ENCODE results near the gene GDF7.
A peak's percentile ranks its signal among the peaks of the same experiment; 100 is the strongest.

The GDF7 gene

GRCh38 chr2:20629181-20629580, 37.8 kb upstream of the GDF7 start:
- DNase-seq (ENCODE audit: low spot score): no peak

DNA sequence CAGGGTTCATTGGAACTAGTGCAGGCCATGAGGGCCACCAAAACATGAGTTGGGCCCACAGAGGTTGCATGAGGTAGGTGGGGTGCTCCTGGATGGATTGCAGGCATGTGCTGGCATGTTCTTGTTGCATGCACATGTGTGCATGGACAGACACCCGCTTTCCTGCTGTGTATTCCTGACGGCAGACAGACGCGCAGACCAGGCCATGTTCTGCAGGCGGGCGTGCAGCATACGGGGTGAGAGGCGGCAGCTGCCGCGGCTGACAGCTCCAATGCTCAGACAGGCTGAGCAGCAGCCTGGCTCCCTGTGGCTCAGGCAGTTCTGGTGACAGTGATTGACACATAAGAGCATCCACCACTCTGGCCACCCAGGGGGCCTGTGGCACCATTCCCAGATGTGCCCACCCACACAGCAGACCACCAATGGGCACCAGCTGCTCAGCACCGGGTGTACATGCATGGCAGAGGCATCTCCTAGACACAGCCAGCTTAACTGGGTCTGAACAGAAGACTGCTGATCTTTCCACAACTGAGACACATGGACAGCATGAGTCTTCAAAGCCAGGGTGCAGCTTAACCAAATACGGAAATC, 37.3 kb upstream of the GDF7 start:
- DNase-seq (ENCODE audit: low spot score): no peak

DNA sequence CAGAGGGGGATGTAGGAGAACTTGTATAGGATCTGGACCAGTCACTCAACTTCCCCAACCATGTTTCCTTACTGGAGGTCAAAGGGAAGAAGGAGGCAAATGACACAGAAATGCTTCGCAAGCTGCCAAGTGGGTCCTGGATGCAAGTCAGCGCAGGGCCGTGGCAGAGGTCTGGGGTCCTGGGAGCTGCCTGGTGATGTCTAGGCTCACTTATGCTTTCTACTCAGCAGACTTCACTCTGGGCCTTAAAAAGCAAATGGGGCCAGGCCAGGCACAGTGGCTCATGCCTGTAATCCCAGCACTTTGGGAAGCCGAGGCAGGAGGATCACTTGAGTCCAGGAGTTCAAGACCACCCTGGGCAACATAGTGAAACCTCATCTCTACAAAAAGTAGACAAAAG, 36.0 kb upstream of the GDF7 start:
- no peak for DNase-seq (ENCODE audit: low spot score)

DNA sequence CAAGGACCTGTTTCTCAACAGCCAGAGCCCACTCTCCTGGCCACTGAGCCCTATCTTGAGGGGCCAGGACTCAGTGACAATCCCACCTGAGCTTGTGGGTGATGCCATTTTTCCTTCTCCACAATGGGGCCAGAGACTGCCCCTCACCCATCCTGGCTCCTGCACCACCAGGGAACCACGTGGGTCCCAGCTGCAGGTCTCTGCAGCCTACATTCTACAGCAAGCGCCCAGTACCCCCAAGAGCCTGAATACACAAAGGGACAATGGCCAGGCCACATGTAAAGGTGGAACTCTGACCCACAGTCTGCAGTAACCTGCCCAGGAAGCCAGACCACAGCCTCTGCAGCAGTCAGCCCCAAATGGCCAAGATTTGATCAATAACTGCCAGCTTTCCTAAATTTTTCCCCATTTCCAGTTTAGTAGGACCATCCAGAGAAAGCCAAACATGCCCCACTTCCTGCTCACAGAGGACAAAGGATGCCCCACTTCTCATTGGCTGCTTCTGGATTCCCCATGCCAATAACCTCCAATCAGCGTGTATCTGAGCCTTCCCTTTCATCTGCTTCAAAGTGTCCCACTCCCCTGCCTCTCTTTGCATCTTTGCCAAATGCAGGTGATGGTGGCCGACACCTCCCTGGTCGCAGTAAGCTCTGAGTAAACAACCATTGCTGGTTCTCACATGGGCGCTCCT, 35.2 kb upstream of the GDF7 start:
- DNase-seq (ENCODE audit: low spot score): no peak

- no peak for DNase-seq (ENCODE audit: low spot score)
Observed at GRCh38 chr2:20632446-20632990, 34.4 kb upstream of the GDF7 start.

GRCh38 chr2:20633001-20633400, 33.9 kb upstream of the GDF7 start:
- DNase-seq (ENCODE audit: low spot score): no peak

GRCh38 chr2:20633794-20634506, 33.0 kb upstream of the GDF7 start:
- DNase-seq (ENCODE audit: low spot score): no peak

GRCh38 chr2:20634507-20635112, 32.3 kb upstream of the GDF7 start:
- DNase-seq (ENCODE audit: low spot score): no peak

- DNase-seq (ENCODE audit: low spot score): no peak
Observed at GRCh38 chr2:20635113-20635510, 31.8 kb upstream of the GDF7 start.

GRCh38 chr2:20635675-20636584, 31.0 kb upstream of the GDF7 start:
- DNase-seq (ENCODE audit: low spot score): peak; percentile 84

DNA sequence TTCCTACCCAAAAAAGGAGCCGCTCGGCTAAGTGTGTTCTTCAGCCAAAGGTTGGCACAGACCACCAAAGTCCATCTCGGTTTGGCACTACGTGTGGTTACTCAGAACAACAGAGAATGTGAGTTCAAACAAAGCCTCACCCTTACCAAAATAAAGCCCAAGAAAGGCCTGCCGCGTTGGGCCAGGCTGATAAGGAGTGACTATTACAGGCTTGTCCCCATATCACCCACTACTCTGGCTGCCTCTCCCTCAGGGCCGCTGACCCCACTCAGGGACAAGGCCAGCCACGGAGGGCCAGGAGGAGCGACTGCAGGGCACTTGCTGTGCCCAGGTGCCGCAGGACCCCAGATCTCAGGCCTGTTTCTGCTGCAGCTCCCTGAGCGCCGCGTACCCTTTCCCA, 29.8 kb upstream of the GDF7 start:
- DNase-seq (ENCODE audit: low spot score): no peak

DNA sequence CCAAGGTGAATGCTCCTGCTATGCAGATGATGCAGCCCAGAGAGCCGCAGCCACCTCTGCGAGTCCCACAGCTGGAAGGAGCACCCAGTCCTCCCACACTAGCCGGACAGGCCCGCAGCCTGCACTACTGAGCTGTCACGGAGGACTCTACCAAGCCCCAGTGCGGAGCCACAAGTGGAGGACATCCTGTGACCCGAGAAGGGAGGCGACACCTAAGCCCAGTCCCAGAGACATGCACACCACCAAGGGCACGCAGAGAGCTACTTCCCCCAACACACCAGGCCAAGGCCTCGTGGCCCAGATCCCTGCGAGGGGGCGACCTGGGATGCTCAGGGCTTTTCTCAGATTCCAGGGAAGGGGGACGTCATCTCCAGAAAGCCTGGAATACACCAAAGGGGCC, 28.9 kb upstream of the GDF7 start:
- no peak for DNase-seq (ENCODE audit: low spot score)

GRCh38 chr2:20638646-20639430, 28.1 kb upstream of the GDF7 start:
- DNase-seq (ENCODE audit: low spot score): no peak

GRCh38 chr2:20640411-20641122, 26.4 kb upstream of the GDF7 start:
- peak; percentile 34 for DNase-seq (ENCODE audit: low spot score)

DNA sequence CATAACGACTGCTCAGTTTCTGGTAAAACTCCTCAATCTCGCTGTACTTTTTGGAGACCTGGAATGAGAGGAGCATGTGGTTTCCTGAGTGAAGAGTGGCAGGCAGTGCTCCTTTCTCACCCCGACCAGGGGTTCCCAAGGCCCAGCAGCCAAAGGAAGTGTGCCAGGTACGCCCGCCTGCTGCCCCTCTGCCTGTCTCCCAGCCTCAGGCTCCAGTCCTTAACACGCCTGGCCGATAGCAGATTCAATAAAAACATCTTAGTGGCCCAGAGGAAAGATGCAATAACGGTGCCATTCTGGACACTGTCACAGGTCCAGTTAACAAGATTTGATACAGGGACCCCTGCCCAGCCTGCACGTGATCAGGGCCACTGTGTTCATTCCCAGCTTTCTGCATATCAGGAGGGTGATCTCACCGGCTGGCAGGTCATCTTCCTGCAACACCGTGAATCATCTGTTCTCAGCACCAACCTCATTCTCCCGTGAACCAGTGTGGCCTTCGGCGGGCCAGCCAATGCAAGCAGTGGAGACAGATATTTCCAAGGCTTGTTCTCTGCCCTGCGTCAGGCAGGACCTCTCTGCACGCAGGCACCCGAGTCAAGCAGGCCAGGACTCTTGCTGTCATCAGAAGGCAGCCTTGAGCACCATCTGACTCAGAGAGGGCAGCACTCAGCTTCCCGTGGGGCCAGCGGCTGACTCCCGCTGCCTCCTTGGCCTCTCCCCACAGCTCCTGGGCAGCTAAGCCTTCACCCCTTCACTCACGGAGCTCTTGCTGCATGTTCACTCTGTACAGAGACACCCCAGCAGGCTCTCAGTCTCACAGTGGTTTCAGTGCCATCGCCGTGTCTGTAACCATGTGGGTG, 25.6 kb upstream of the GDF7 start:
- peak; percentile 59 for DNase-seq (ENCODE audit: low spot score)

- DNase-seq (ENCODE audit: low spot score): peak; percentile 68
Observed at GRCh38 chr2:20642055-20642971, 24.6 kb upstream of the GDF7 start.

DNA sequence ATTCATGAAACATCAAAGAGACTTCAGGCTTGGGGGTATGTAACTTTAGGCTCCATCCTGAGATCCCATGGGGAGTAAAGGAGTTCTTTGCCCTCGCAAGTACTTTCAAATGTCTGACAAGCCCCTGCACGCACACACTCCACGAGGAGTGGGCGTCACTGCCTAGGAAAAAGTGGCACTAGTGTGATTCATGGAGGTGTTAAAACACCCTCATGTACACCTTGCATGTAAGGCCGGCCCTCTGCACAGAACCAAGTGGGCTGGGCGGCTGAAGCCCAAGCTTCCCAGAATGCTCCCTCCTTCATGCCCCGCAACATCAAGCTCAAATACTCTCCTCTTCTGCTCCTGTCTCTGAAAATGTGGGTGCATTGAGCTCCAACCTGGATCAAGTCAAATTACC, 23.9 kb upstream of the GDF7 start:
- no peak for DNase-seq (ENCODE audit: low spot score)

GRCh38 chr2:20643826-20644225, 23.1 kb upstream of the GDF7 start:
- DNase-seq (ENCODE audit: low spot score): no peak
